Measurements from ENCODE around the gene CTNNA1.
"Not testable (repeated sequence)": the region's sequence is repeated elsewhere in the genome, so short reads cannot be mapped to it uniquely, and the experiment has no call there.

Gene CTNNA1

DNA sequence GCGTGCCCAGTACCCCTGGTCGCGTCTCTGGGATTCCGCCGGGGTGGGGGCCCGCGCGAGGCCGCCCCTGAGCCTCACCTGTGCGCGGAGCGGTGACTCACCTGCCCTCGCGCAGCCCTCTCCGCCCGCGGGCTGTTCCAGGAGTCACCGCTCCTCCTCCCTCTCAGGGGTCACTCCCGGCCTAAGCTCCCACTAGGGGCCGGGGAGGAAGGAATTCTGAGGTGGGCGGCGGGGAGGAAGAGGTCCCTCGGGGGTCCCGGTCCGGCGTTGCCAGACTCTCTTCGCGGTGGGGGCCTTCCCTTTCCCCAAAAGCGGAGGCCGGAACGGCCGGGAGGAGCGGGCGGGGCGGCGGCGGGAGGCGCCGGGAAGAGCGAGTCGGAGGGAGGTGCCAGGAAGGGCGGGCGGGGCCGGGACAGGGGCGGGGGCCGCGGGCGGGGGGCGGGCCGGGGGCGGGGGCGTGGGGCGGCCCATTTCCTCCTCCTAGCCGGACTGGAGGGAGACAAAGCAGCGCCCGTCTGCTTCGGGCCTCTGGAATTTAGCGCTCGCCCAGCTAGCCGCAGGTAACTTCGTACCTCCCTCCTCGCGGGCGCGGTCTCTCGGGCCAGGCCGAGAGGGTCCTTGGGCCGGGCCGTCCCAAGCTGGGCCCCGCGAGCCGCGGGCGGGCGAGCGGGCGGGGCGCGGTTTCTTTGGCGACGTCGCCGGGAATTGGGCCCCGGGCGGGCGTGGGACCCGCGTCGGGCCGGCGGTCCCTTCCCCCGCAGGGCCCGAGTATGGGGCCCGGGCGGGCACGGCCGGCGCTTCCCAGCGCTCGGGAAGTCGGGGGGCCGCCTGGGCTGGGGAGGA lies at the start of gene CTNNA1:
Gene CTNNA1 (plus strand): TSS at position 475 of the 843 bp plus-strand sequence. CDS start 28,500 bp downstream, outside the sequence.
- no peak for TF ChIP-seq CTCF (IDR thresholded peaks at IDR 0.05)
- intact Hi-C loops (cut with DNase I; ENCODE audit: low total_unique reads), result no loop called here
- Histone ChIP-seq H3K9me3 (no peaks in the 10 kb centered on the region), H3K27ac (peak within 1 kb of the TSS; percentile 96 to 100), H3K4me1 (peaks cover 0 to 43% (median 26%) of the 10 kb centered on the region in 4 donors), H3K36me3 (peaks cover 2 to 3% (median 2%) of the 10 kb centered on the region in 3 donors), H3K4me3 (peak within 1 kb of the TSS; percentile 79 to 100), H3K27me3 (no peaks in the 10 kb centered on the region)
- peak; percentile 61 to 90 for DNase-seq

DNA sequence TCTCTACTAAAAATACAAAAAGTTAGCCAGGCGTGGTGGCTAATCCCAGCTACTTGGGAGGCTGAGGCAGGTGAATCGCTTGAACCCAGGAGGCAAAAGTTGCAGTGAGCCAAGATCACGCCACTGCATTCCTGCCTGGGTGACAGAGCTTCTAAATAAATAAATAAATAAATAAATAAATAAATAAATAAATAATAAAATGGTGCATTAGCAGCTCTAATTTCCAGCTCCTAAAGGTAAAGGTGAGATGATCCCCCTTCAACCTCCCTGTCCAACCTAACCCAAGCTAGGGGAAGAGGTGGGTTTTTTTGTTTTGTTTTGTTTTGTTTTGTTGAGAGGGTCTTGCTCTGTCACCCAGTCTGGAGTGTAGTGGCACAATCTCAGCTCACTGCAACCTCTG lies 49.4 kb upstream of the CTNNA1 start:
- DNase-seq; H3K4me3 ChIP-seq; H3K36me3 ChIP-seq; H3K27ac ChIP-seq; intact Hi-C loops (cut with DNase I; ENCODE audit: low total_unique reads); H3K4me1 ChIP-seq; H3K27me3 ChIP-seq; H3K9me3 ChIP-seq: not testable (repeated sequence)

- H3K36me3 ChIP-seq, result no peaks in the 10 kb centered on the region
- intact Hi-C loops (cut with DNase I; ENCODE audit: low total_unique reads), result no loop called here
- no peak for DNase-seq
- no peak overlapping the region for H3K27ac ChIP-seq
- no peaks in the 10 kb centered on the region for H3K4me1 ChIP-seq
- H3K9me3 ChIP-seq, result no peaks in the 10 kb centered on the region
- no peak for TF ChIP-seq CTCF (IDR thresholded peaks at IDR 0.05)
- peaks cover 0 to 4% of the 10 kb centered on the region in 2 donors for H3K27me3 ChIP-seq
- H3K4me3 ChIP-seq, result no peak overlapping the region
These were observed 48.2 kb upstream of the CTNNA1 start for GRCh38 chr5:138705007-138705406.

- TF ChIP-seq CTCF (IDR thresholded peaks at IDR 0.05), result no peak
- no peak overlapping the region for H3K27ac ChIP-seq
- intact Hi-C loops (cut with DNase I; ENCODE audit: low total_unique reads), result no loop called here
- H3K27me3 ChIP-seq, result peaks cover 0 to 4% of the 10 kb centered on the region in 2 donors
- no peaks in the 10 kb centered on the region for H3K36me3 ChIP-seq
- H3K9me3 ChIP-seq, result no peaks in the 10 kb centered on the region
- no peaks in the 10 kb centered on the region for H3K4me1 ChIP-seq
- H3K4me3 ChIP-seq, result no peak overlapping the region
- no peak for DNase-seq
These were observed 47.7 kb upstream of the CTNNA1 start for GRCh38 chr5:138705567-138705966.

DNA sequence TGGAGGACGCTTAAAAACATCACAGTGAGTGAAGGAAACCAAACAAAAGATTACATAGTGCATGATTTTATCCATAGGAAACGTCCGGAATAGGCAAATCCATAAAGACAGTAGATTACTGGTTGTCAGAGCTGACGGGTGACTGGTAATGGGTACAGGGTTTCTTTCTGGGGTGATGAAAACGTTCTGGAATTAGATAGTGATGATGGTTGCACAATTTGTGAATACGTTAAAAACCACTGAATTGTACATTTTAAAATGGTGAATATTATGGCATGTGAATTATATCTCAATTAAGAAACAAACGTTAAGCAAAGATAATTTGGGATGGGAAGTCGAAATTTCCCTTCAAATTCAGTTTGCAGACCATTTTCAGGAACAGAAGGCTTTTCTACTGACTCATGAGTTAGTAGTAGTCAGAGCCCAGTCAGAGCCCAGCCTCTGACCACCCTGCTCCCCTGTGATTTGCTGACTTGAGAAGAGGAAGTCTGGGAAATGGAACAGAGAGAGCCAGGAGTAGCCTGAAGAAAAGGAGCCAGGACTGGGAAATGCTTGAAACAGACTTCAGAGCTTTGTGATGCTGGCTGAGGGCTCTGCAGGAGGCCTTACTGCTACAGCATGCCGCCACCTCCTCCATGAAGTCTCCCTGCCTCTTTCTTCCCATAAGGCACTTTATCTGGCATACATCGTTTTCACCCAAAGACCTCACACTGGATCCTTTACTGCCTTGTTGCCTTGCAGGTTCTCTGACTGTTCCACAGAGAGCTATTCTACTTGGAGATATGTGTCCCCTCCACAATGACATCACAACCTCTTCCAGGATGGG lies 46.4 kb upstream of the CTNNA1 start:
- Histone ChIP-seq H3K4me3 (no peak overlapping the region), H3K27ac (no peak overlapping the region), H3K27me3 (peaks cover 0 to 4% of the 10 kb centered on the region in 2 donors), H3K9me3 (no peaks in the 10 kb centered on the region), H3K36me3 (no peaks in the 10 kb centered on the region), H3K4me1 (no peaks in the 10 kb centered on the region)
- DNase-seq, result peak in 1 of 2 donors; percentile 54
- intact Hi-C loops (cut with DNase I; ENCODE audit: low total_unique reads), result no loop called here
- TF ChIP-seq CTCF (IDR thresholded peaks at IDR 0.05), result no peak

- no peaks in the 10 kb centered on the region for H3K27me3 ChIP-seq
- no peaks in the 10 kb centered on the region for H3K9me3 ChIP-seq
- H3K4me3 ChIP-seq, result no peak overlapping the region
- intact Hi-C loops (cut with DNase I; ENCODE audit: low total_unique reads), result no loop called here
- DNase-seq, result no peak
- TF ChIP-seq CTCF (IDR thresholded peaks at IDR 0.05), result no peak
- no peak overlapping the region for H3K27ac ChIP-seq
- no peaks in the 10 kb centered on the region for H3K4me1 ChIP-seq
- no peaks in the 10 kb centered on the region for H3K36me3 ChIP-seq
These were observed 44.4 kb upstream of the CTNNA1 start for GRCh38 chr5:138708791-138709190.

Data from tibial artery (tissue), 4 donors.